AG04449 (cell line): ENCODE data around the gene HDAC4.

Source experiments
- CTCF ChIA-PET: fragments of 350-600 bp; formaldehyde crosslinking; extraction: SDS; loops from one replicate; lab custom pipeline; 2021; ENCODE audit warnings: antibody characterized with exemption; lab: Yijun Ruan, JAX
- POLR2A ChIA-PET: fragments of 400-600, 350-600 bp; formaldehyde crosslinking; extraction: SDS; loops from one replicate; lab custom pipeline; 2020; ENCODE audit warnings: antibody characterized with exemption, inconsistent platforms; lab: Yijun Ruan, JAX
- DNase-seq: peaks from one replicate; pipeline ENCODE4 v3.0.0-alpha.2; 2010; ENCODE audit warnings: low read depth, low spot score
- H3K4me3 ChIP-seq: 2 replicates; pipeline ENCODE4 v1.5.1; 2011; ENCODE audit warnings: low read depth, mild to moderate bottlenecking, control low read depth, low read length
- CTCF ChIP-seq: IDR thresholded peaks from one replicate; pipeline ENCODE4 v1.5.1; 2011; ENCODE audit warnings: mild to moderate bottlenecking, moderate library complexity, low read length, control low read depth, inconsistent platforms; ENCODE audit not compliant: insufficient read depth; ENCODE audit errors: missing control alignments

The HDAC4 gene

GRCh38 chr2:239012228-239012627 is 388.6 kb downstream of the HDAC4 start:
- DNase-seq = no peak
- no peak overlapping the region for H3K4me3 ChIP-seq
- TF ChIP-seq CTCF = no peak
- ChIA-PET POLR2A (no interaction called here), CTCF (no interaction called here)

GRCh38 chr2:239009589-239009961 is 391.2 kb downstream of the HDAC4 start:
- H3K4me3 ChIP-seq = no peak overlapping the region
- ChIA-PET CTCF (no interaction called here), POLR2A (no interaction called here)
- TF ChIP-seq CTCF = no peak
- no peak for DNase-seq

- TF ChIP-seq CTCF = no peak
- POLR2A ChIA-PET = no interaction called here
These were observed 391.9 kb downstream of the HDAC4 start for GRCh38 chr2:239008677-239009588.

GRCh38 chr2:239008004-239008403 is 392.8 kb downstream of the HDAC4 start:
- H3K4me3 ChIP-seq = no peak overlapping the region
- TF ChIP-seq CTCF = no peak
- no peak for DNase-seq
- CTCF ChIA-PET = no interaction called here
- POLR2A ChIA-PET = no interaction called here

More at GRCh38 chr2:239008677-239009588, 391.9 kb downstream of the HDAC4 start:
- H3K4me3 ChIP-seq = no peak overlapping the region
- DNase-seq = no peak
- CTCF ChIA-PET = no interaction called here

- DNase-seq = no peak
- ChIA-PET POLR2A (no interaction called here), CTCF (no interaction called here)
- H3K4me3 ChIP-seq = no peak overlapping the region
- TF ChIP-seq CTCF = no peak
These were observed 394.1 kb downstream of the HDAC4 start for GRCh38 chr2:239006622-239007285.

GRCh38 chr2:239005586-239005985 is 395.2 kb downstream of the HDAC4 start:
- ChIA-PET POLR2A (no interaction called here), CTCF (no interaction called here)
- DNase-seq = no peak
- H3K4me3 ChIP-seq = no peak overlapping the region
- TF ChIP-seq CTCF = no peak
